PC-9 (cell line): ENCODE results near the gene WSCD1. TPM values are rescaled to one million over a fixed set of nuclear protein-coding genes. Genes with fewer than 3 reads are reported as not detected.

Experiments used
- BruUV-seq: library from RNA; stranded (reverse); fragments of 400-500 nt; replicated peaks from 2 replicates; lab custom pipeline; 2021; lab: Mats Ljungman, UMichigan
- CTCF ChIA-PET: fragments of 300-600 bp; sonication (Branson Sonifier 250); formaldehyde crosslinking; loops from one replicate; lab custom pipeline; 2022; ENCODE audit warnings: antibody characterized with exemption; lab: Charles Lee
- POLR2A ChIA-PET: fragments of 300-600 bp; sonication (Branson Sonifier 250); formaldehyde crosslinking; loops from one replicate; lab custom pipeline; 2022; ENCODE audit warnings: antibody characterized with exemption; ENCODE audit not compliant: unreplicated experiment; lab: Charles Lee
- DNase-seq, 2 experiments: peaks; one replicate each; pipeline versions ENCODE4 v3.0.0 to v3.0.0-alpha.2; 2015 to 2022; ENCODE audit warnings: mixed read lengths in 1 of 2
- H2AFZ ChIP-seq: fragments of 200-600 bp; sonication (generic); 2 replicates; pipeline ENCODE4 v1.8.1; 2017; ENCODE audit warnings: antibody characterized with exemption
- H3F3A ChIP-seq: fragments of 200-600 bp; sonication (generic); 2 replicates; pipeline ENCODE4 v1.8.1; 2017; ENCODE audit warnings: antibody characterized with exemption, mild to moderate bottlenecking, low read depth; ENCODE audit not compliant: insufficient read depth
- H3K27ac ChIP-seq: fragments of 200-600 bp; sonication (generic); 2 replicates; pipeline ENCODE4 v1.6.1; 2016; ENCODE audit warnings: mixed run types
- H3K27me3 ChIP-seq: fragments of 200-600 bp; sonication (generic); 2 replicates; pipeline ENCODE4 v1.6.1; 2016; ENCODE audit warnings: low read depth, mixed run types; ENCODE audit not compliant: insufficient read depth
- H3K36me3 ChIP-seq: fragments of 200-600 bp; sonication (generic); 2 replicates; pipeline ENCODE4 v1.6.1; 2016; ENCODE audit warnings: low read depth, mixed run types
- H3K4me1 ChIP-seq: fragments of 200-600 bp; sonication (generic); replicated peaks from 2 replicates; pipeline ENCODE4 v1.6.1; 2016; ENCODE audit warnings: mixed run types; ENCODE audit not compliant: insufficient read depth
- H3K4me2 ChIP-seq: fragments of 200-600 bp; sonication (generic); 2 replicates; pipeline ENCODE4 v1.6.1; 2017; ENCODE audit warnings: mixed run types
- H3K4me3 ChIP-seq: fragments of 200-600 bp; sonication (generic); 2 replicates; pipeline ENCODE4 v1.6.1; 2016; ENCODE audit warnings: mixed run types
- H3K79me2 ChIP-seq: fragments of 200-600 bp; sonication (generic); 2 replicates; pipeline ENCODE4 v1.6.1; 2017; ENCODE audit warnings: low read depth, mixed run types
- H3K9me2 ChIP-seq: fragments of 200-600 bp; sonication (generic); 2 replicates; pipeline ENCODE4 v1.8.1; 2017; ENCODE audit warnings: mild to moderate bottlenecking; ENCODE audit not compliant: insufficient read depth
- H3K9me3 ChIP-seq: fragments of 200-600 bp; sonication (generic); 2 replicates; pipeline ENCODE4 v1.8.1; 2016; ENCODE audit warnings: low read depth; ENCODE audit not compliant: insufficient read depth
- H4K20me1 ChIP-seq: fragments of 200-600 bp; sonication (generic); 2 replicates; pipeline ENCODE4 v1.8.1; 2017; ENCODE audit not compliant: insufficient read depth
- EZH2 ChIP-seq: fragments of 200-600 bp; sonication (generic); IDR thresholded peaks from 2 replicates; pipeline ENCODE4 v1.8.0; 2017; ENCODE audit warnings: antibody characterized with exemption, low read depth
- intact Hi-C: fragments of 100-400 bp; cut with micrococcal nuclease; formaldehyde crosslinking; loops from one replicate; pipeline ENCODE4 v1.10.0; 2022; ENCODE audit not compliant: unreplicated experiment
- total RNA-seq: library from RNA; stranded (reverse); gene quantifications from 2 replicates; pipeline ENCODE4 v1.2.3, GENCODE V29; 2021
- TF ChIP-seq, protein P1 (sequence below): fragments of 200-600 bp; sonication (generic); conservative IDR thresholded peaks from 2 replicates; pipeline ENCODE4 v1.6.1; 2017; ENCODE audit warnings: mixed run types, antibody characterized with exemption, mild to moderate bottlenecking, moderate library complexity

Gene WSCD1
- total RNA-seq, 1 experiment from 2014 or later = not detected

DNA sequence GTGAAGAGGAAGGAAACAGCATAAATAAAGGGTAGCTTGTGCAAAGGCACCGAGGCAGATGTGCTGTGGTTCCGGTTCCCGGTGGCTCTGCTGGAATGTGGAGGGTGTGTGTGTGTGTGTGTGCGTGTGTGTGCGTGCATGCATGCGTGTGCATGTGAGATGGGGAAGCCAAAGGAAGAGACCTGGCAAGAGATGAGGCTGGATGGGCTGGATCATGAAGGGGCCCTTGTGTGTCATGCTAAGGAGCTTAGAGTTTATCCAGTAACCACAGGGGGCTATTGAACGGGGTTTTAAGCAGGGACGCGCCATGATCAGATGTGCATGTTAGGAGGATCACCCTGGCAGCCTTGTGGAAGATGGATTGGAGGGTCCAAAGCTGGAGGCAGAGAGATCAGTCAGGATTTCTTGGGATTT is 8.3 kb downstream of the WSCD1 start:
- no TSS peak for BruUV-seq
- Histone ChIP-seq H3K79me2 (no peaks in the 10 kb centered on the region), H3K27ac (no peak overlapping the region), H3K4me3 (no peak overlapping the region), H3K9me2 (no peaks in the 10 kb centered on the region), H3K9me3 (no peaks in the 10 kb centered on the region), H2AFZ (no peak overlapping the region), H3K36me3 (no peaks in the 10 kb centered on the region), H3K4me2 (no peak overlapping the region), H3F3A (no peaks in the 10 kb centered on the region), H3K27me3 (peaks cover 100% of the 10 kb centered on the region), H4K20me1 (peaks cover 3% of the 10 kb centered on the region; the same call in 1 of the 2 replicates), H3K4me1 (no peaks in the 10 kb centered on the region)
- POLR2A ChIA-PET = no interaction called here
- TF ChIP-seq EZH2 = no peak
- TF ChIP-seq, protein P1, sequence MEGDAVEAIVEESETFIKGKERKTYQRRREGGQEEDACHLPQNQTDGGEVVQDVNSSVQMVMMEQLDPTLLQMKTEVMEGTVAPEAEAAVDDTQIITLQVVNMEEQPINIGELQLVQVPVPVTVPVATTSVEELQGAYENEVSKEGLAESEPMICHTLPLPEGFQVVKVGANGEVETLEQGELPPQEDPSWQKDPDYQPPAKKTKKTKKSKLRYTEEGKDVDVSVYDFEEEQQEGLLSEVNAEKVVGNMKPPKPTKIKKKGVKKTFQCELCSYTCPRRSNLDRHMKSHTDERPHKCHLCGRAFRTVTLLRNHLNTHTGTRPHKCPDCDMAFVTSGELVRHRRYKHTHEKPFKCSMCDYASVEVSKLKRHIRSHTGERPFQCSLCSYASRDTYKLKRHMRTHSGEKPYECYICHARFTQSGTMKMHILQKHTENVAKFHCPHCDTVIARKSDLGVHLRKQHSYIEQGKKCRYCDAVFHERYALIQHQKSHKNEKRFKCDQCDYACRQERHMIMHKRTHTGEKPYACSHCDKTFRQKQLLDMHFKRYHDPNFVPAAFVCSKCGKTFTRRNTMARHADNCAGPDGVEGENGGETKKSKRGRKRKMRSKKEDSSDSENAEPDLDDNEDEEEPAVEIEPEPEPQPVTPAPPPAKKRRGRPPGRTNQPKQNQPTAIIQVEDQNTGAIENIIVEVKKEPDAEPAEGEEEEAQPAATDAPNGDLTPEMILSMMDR = no peak
- no peak for DNase-seq
- CTCF ChIA-PET = no interaction called here
- intact Hi-C loops = no loop called here

DNA sequence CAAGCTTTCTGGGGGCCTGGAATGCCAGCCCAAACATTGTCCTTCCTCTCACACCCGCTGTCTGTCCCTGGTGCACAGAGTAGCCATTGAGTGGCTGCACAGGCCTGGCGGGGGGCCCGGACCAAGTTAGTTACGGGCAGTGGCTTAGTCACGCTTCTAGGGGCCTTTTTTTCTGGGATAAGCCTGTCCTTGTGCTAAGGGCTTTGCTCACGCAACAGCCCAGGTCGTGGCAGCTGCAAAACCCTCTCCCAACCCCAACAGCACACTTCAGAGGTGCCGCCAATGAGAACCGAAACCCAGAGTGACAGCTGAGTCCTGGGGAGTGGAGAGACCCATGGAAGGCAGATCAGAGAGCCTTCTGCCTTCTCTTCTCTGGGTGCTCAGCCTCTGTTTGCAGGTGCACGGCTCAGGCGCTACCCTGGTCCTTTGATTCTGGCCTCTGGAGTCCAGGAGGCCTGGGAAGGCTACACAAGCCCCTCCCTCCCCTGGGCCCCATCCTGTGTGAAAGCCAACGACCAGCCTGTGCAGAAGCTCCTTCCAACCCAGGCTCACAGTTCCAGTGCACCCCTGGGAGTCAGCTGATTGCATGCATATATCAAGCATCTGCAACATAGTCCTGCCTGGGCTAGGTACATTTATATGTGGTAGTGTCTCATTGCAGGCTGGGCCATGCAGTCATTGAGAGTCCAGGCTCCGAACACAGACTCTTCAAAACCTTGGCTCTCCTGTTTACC is 9.1 kb downstream of the WSCD1 start:
- ChIA-PET POLR2A (no interaction called here), CTCF (no interaction called here)
- Histone ChIP-seq H3K9me2 (no peaks in the 10 kb centered on the region), H2AFZ (no peak overlapping the region), H3K4me1 (no peaks in the 10 kb centered on the region), H3K4me3 (no peak overlapping the region), H3K27ac (no peak overlapping the region), H3K79me2 (no peaks in the 10 kb centered on the region), H3K4me2 (no peak overlapping the region), H3K9me3 (no peaks in the 10 kb centered on the region), H3K36me3 (no peaks in the 10 kb centered on the region), H3F3A (no peaks in the 10 kb centered on the region), H3K27me3 (peaks cover 98% of the 10 kb centered on the region), H4K20me1 (peaks cover 3% of the 10 kb centered on the region; the same call in 1 of the 2 replicates)
- no TSS peak for BruUV-seq
- intact Hi-C loops = no loop called here
- DNase-seq = no peak
- TF ChIP-seq EZH2 = no peak
- TF ChIP-seq, protein P1 = no peak

DNA sequence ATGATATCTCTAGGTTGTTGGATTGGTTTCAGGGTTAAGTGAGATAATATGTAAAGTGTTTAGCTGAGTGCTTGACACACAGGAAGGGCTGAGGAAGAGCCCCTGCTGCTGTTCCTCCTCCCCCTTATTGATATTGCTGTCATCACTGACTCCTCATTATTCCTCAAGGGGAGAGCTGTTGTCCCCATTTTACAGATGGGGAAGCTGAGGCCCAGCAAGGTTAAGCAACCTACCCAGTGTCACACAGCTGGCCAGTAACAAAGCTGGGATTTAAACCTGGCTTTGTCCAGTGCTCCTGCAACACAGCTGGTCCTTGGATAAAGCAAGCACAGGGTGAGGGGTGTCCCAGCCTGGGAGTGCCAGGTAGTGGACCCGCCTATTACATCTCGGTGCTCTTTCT is 9.8 kb downstream of the WSCD1 start:
- Histone ChIP-seq H2AFZ (no peak overlapping the region), H3K27me3 (peaks cover 98% of the 10 kb centered on the region), H3K36me3 (no peaks in the 10 kb centered on the region), H3F3A (no peaks in the 10 kb centered on the region), H3K4me3 (no peak overlapping the region), H3K4me1 (no peaks in the 10 kb centered on the region), H3K9me3 (no peaks in the 10 kb centered on the region), H3K27ac (no peak overlapping the region), H3K79me2 (no peaks in the 10 kb centered on the region), H4K20me1 (peaks cover 7% of the 10 kb centered on the region; the same call in 1 of the 2 replicates), H3K4me2 (no peak overlapping the region), H3K9me2 (no peaks in the 10 kb centered on the region)
- ChIA-PET CTCF (no interaction called here), POLR2A (no interaction called here)
- no TSS peak for BruUV-seq
- DNase-seq = no peak
- intact Hi-C loops = no loop called here
- TF ChIP-seq EZH2 = no peak
- TF ChIP-seq, protein P1 = no peak
